ENCODE results near the gene CRP.

- TF ChIP-seq, protein P1, sequence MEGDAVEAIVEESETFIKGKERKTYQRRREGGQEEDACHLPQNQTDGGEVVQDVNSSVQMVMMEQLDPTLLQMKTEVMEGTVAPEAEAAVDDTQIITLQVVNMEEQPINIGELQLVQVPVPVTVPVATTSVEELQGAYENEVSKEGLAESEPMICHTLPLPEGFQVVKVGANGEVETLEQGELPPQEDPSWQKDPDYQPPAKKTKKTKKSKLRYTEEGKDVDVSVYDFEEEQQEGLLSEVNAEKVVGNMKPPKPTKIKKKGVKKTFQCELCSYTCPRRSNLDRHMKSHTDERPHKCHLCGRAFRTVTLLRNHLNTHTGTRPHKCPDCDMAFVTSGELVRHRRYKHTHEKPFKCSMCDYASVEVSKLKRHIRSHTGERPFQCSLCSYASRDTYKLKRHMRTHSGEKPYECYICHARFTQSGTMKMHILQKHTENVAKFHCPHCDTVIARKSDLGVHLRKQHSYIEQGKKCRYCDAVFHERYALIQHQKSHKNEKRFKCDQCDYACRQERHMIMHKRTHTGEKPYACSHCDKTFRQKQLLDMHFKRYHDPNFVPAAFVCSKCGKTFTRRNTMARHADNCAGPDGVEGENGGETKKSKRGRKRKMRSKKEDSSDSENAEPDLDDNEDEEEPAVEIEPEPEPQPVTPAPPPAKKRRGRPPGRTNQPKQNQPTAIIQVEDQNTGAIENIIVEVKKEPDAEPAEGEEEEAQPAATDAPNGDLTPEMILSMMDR (IDR thresholded peaks at IDR 0.05), result no peak
- no peak for TF ChIP-seq POLR2A (IDR thresholded peaks at IDR 0.05)
These were observed 50.1 kb downstream of the CRP start for GRCh38 chr1:159664247-159664646.
